ENCODE data around the gene COL5A2.

Gene COL5A2

GRCh38 chr2:189155795-189156194 is 23.8 kb downstream of the COL5A2 start:
- Histone ChIP-seq H3K9me3 (ENCODE audit: insufficient read depth, low read depth, low read length) (no peaks in the 10 kb centered on the region), H3F3A (ENCODE audit: low read depth) (no peaks in the 10 kb centered on the region), H3K36me3 (ENCODE audit: insufficient read depth, low read length) (no peaks in the 10 kb centered on the region), H2AFZ (ENCODE audit: low read length) (no peak overlapping the region), H3K9ac (ENCODE audit: low read depth, low read length, poor library complexity, severe bottlenecking) (no peak overlapping the region), H3K4me1 (ENCODE audit: insufficient read depth, low read length, poor library complexity, severe bottlenecking) (no peaks in the 10 kb centered on the region), H4K20me1 (ENCODE audit: insufficient read depth, low read length, poor library complexity, severe bottlenecking) (no peaks in the 10 kb centered on the region), H3K4me2 (ENCODE audit: low read depth, low read length, poor library complexity, severe bottlenecking) (no peak overlapping the region), H3K79me2 (ENCODE audit: insufficient read depth, low read length) (no peaks in the 10 kb centered on the region), H3K4me3 (ENCODE audit: low read length, poor library complexity, severe bottlenecking) (no peak overlapping the region), H3K27me3 (ENCODE audit: insufficient read depth, low read length, poor library complexity, severe bottlenecking) (no peaks in the 10 kb centered on the region), H3K9me2 (replicated peaks; ENCODE audit: low read depth, low read length) (no peaks in the 10 kb centered on the region)
- TF ChIP-seq EZH2phosphoT487 (IDR thresholded peaks at IDR 0.05; ENCODE audit: borderline replicate concordance): no peak
- no peak for TF ChIP-seq CTCF (conservative IDR thresholded peaks at IDR 0.05; ENCODE audit: low read length)

- H3K79me2 ChIP-seq (ENCODE audit: insufficient read depth, low read length): no peaks in the 10 kb centered on the region
- H3K4me3 ChIP-seq (ENCODE audit: low read length, poor library complexity, severe bottlenecking): no peak overlapping the region
- TF ChIP-seq EZH2phosphoT487 (IDR thresholded peaks at IDR 0.05; ENCODE audit: borderline replicate concordance) (no peak), CTCF (conservative IDR thresholded peaks at IDR 0.05; ENCODE audit: low read length) (no peak)
- H3K9me2 ChIP-seq (replicated peaks; ENCODE audit: low read depth, low read length): no peaks in the 10 kb centered on the region
- H3K9ac ChIP-seq (ENCODE audit: low read depth, low read length, poor library complexity, severe bottlenecking): no peak overlapping the region
- no peaks in the 10 kb centered on the region for H3K36me3 ChIP-seq (ENCODE audit: insufficient read depth, low read length)
- H3K4me2 ChIP-seq (ENCODE audit: low read depth, low read length, poor library complexity, severe bottlenecking): no peak overlapping the region
- no peaks in the 10 kb centered on the region for H3F3A ChIP-seq (ENCODE audit: low read depth)
- H2AFZ ChIP-seq (ENCODE audit: low read length): no peak overlapping the region
- H3K4me1 ChIP-seq (ENCODE audit: insufficient read depth, low read length, poor library complexity, severe bottlenecking): no peaks in the 10 kb centered on the region
- no peaks in the 10 kb centered on the region for H3K27me3 ChIP-seq (ENCODE audit: insufficient read depth, low read length, poor library complexity, severe bottlenecking)
- H3K9me3 ChIP-seq (ENCODE audit: insufficient read depth, low read depth, low read length): no peaks in the 10 kb centered on the region
- H4K20me1 ChIP-seq (ENCODE audit: insufficient read depth, low read length, poor library complexity, severe bottlenecking): no peaks in the 10 kb centered on the region
Observed at GRCh38 chr2:189153619-189154018, 25.9 kb downstream of the COL5A2 start.

GRCh38 chr2:189152483-189152882 is 27.1 kb downstream of the COL5A2 start:
- H3K4me1 ChIP-seq (ENCODE audit: insufficient read depth, low read length, poor library complexity, severe bottlenecking): no peaks in the 10 kb centered on the region
- no peaks in the 10 kb centered on the region for H3F3A ChIP-seq (ENCODE audit: low read depth)

More at GRCh38 chr2:189152483-189152882, 27.1 kb downstream of the COL5A2 start:
- H3K9me3 ChIP-seq (ENCODE audit: insufficient read depth, low read depth, low read length): no peaks in the 10 kb centered on the region
- no peaks in the 10 kb centered on the region for H4K20me1 ChIP-seq (ENCODE audit: insufficient read depth, low read length, poor library complexity, severe bottlenecking)
- TF ChIP-seq EZH2phosphoT487 (IDR thresholded peaks at IDR 0.05; ENCODE audit: borderline replicate concordance) (no peak), CTCF (conservative IDR thresholded peaks at IDR 0.05; ENCODE audit: low read length) (no peak)
- H2AFZ ChIP-seq (ENCODE audit: low read length): no peak overlapping the region
- no peak overlapping the region for H3K9ac ChIP-seq (ENCODE audit: low read depth, low read length, poor library complexity, severe bottlenecking)
- no peak overlapping the region for H3K4me3 ChIP-seq (ENCODE audit: low read length, poor library complexity, severe bottlenecking)
- H3K9me2 ChIP-seq (replicated peaks; ENCODE audit: low read depth, low read length): no peaks in the 10 kb centered on the region
- no peaks in the 10 kb centered on the region for H3K27me3 ChIP-seq (ENCODE audit: insufficient read depth, low read length, poor library complexity, severe bottlenecking)
- no peaks in the 10 kb centered on the region for H3K79me2 ChIP-seq (ENCODE audit: insufficient read depth, low read length)
- no peak overlapping the region for H3K4me2 ChIP-seq (ENCODE audit: low read depth, low read length, poor library complexity, severe bottlenecking)
- no peaks in the 10 kb centered on the region for H3K36me3 ChIP-seq (ENCODE audit: insufficient read depth, low read length)
